ENCODE measurements around the gene MEGF11. TPM values are rescaled to one million over a fixed set of nuclear protein-coding genes. Genes with fewer than 3 reads are reported as not detected.

MEGF11 gene
- polyA plus RNA-seq, 1 donor = 0.66 TPM

- no peaks in the 10 kb centered on the region for H3K36me3 ChIP-seq (ENCODE audit: control insufficient read depth, insufficient read depth, low read length)
- DNase-seq = no peak
- H3K9me3 ChIP-seq (ENCODE audit: control insufficient read depth, low read depth, low read length) = no peaks in the 10 kb centered on the region
- no peak overlapping the region for H3K4me3 ChIP-seq (ENCODE audit: low read length)
- H3K27ac ChIP-seq (ENCODE audit: low read length) = no peak overlapping the region
- H3K27me3 ChIP-seq (ENCODE audit: control insufficient read depth, insufficient read depth, low read length) = peaks cover 5% of the 10 kb centered on the region
- H3K4me1 ChIP-seq (ENCODE audit: control insufficient read depth, insufficient read depth, low read length) = no peaks in the 10 kb centered on the region
- 40% methylated on average over 1 of the region's 6 CpGs for WGBS (ENCODE audit: insufficient coverage, low lambda C conversion rate)
These were observed 107.8 kb downstream of the MEGF11 start for GRCh38 chr15:66145726-66146182.

DNA sequence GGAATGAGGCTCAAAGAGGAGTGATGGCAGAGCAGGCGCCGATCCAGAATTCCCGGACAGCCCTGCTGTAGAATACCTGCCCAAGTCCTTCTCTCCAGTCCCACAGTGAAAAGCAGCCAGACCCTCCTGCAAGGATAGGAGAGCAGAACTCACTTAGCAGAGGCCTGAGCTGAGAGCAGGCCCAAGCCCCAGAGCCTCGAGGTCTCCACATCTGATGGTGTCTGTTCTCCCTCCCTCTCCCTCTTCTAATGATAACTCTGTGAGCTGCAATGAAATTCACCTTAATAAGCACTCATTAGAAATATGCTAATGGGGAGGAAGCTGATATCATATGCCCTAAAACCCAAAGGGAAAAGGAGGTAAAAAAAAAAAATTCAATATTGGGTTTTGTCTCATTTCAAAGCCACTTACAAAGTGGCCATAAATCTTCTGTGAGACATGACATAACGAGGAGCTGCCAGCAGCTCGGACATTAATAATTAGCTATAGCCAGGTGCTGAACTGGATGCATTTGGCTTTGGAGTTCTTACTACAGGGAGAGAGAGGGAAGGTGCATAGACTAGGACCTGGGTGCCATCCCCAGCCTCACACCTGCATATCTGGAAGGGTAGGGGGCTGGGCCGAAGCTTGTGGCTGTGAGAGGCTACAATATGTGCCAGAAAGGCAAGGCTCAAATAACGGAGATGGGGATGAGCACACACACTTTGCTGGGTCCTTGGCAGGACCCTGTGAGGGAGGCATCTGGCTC is 108.4 kb downstream of the MEGF11 start:
- DNase-seq = peak in 1 of 2 donors; percentile 34
- H3K36me3 ChIP-seq (ENCODE audit: control insufficient read depth, insufficient read depth, low read length) = no peaks in the 10 kb centered on the region
- H3K4me1 ChIP-seq (ENCODE audit: control insufficient read depth, insufficient read depth, low read length) = no peaks in the 10 kb centered on the region
- H3K27ac ChIP-seq (ENCODE audit: low read length) = no peak overlapping the region
- WGBS (ENCODE audit: insufficient coverage, low lambda C conversion rate) = no CpG with 5 or more reads among the region's 8 CpGs
- no peak overlapping the region for H3K4me3 ChIP-seq (ENCODE audit: low read length)
- H3K9me3 ChIP-seq (ENCODE audit: control insufficient read depth, low read depth, low read length) = no peaks in the 10 kb centered on the region
- peaks cover 5% of the 10 kb centered on the region for H3K27me3 ChIP-seq (ENCODE audit: control insufficient read depth, insufficient read depth, low read length)

DNA sequence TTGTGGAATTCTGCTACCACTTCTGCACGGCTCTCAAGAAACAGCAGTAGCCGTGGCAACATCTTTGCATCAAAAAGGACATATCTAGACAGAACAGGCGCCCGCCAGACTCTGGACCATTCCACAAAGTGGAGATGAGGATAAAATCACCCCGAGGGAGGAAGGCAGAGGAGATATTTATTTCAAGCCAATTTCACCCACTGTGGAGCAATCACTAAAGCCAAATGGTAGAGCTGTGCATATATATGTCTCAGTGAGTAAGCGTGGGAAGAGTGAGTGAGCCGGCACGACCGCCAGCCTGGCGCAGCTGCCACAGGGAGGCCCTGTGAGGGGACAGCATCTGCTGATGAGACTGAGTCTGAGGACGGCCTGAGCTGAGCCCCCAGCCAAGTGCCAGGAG is 111.3 kb downstream of the MEGF11 start:
- Histone ChIP-seq H3K27ac (ENCODE audit: low read length) (no peak overlapping the region), H3K36me3 (ENCODE audit: control insufficient read depth, insufficient read depth, low read length) (no peaks in the 10 kb centered on the region), H3K9me3 (ENCODE audit: control insufficient read depth, low read depth, low read length) (no peaks in the 10 kb centered on the region), H3K4me1 (ENCODE audit: control insufficient read depth, insufficient read depth, low read length) (no peaks in the 10 kb centered on the region), H3K4me3 (ENCODE audit: low read length) (no peak overlapping the region), H3K27me3 (ENCODE audit: control insufficient read depth, insufficient read depth, low read length) (no peaks in the 10 kb centered on the region)
- DNase-seq = no peak
- no CpG with 5 or more reads among the region's 11 CpGs for WGBS (ENCODE audit: insufficient coverage, low lambda C conversion rate)

GRCh38 chr15:66139591-66140207 is 113.9 kb downstream of the MEGF11 start:
- Histone ChIP-seq H3K27ac (ENCODE audit: low read length) (no peak overlapping the region), H3K27me3 (ENCODE audit: control insufficient read depth, insufficient read depth, low read length) (peaks cover 3% of the 10 kb centered on the region), H3K36me3 (ENCODE audit: control insufficient read depth, insufficient read depth, low read length) (no peaks in the 10 kb centered on the region), H3K9me3 (ENCODE audit: control insufficient read depth, low read depth, low read length) (no peaks in the 10 kb centered on the region), H3K4me3 (ENCODE audit: low read length) (no peak overlapping the region), H3K4me1 (ENCODE audit: control insufficient read depth, insufficient read depth, low read length) (no peaks in the 10 kb centered on the region)
- peak in 1 of 2 donors; percentile 14 for DNase-seq
- WGBS (ENCODE audit: insufficient coverage, low lambda C conversion rate) = 81% methylated on average over 6 of the region's 11 CpGs

- no peaks in the 10 kb centered on the region for H3K4me1 ChIP-seq (ENCODE audit: control insufficient read depth, insufficient read depth, low read length)
- WGBS (ENCODE audit: insufficient coverage, low lambda C conversion rate) = 60% methylated on average over 1 of the region's 3 CpGs
- no peaks in the 10 kb centered on the region for H3K9me3 ChIP-seq (ENCODE audit: control insufficient read depth, low read depth, low read length)
- no peak overlapping the region for H3K4me3 ChIP-seq (ENCODE audit: low read length)
- H3K27ac ChIP-seq (ENCODE audit: low read length) = no peak overlapping the region
- H3K27me3 ChIP-seq (ENCODE audit: control insufficient read depth, insufficient read depth, low read length) = peaks cover 3% of the 10 kb centered on the region
- H3K36me3 ChIP-seq (ENCODE audit: control insufficient read depth, insufficient read depth, low read length) = no peaks in the 10 kb centered on the region
- DNase-seq = no peak
These were observed 114.5 kb downstream of the MEGF11 start for GRCh38 chr15:66138892-66139590.

GRCh38 chr15:66138096-66138783 is 115.3 kb downstream of the MEGF11 start:
- Histone ChIP-seq H3K27ac (ENCODE audit: low read length) (no peak overlapping the region), H3K27me3 (ENCODE audit: control insufficient read depth, insufficient read depth, low read length) (peaks cover 3% of the 10 kb centered on the region), H3K36me3 (ENCODE audit: control insufficient read depth, insufficient read depth, low read length) (no peaks in the 10 kb centered on the region), H3K9me3 (ENCODE audit: control insufficient read depth, low read depth, low read length) (no peaks in the 10 kb centered on the region), H3K4me1 (ENCODE audit: control insufficient read depth, insufficient read depth, low read length) (no peaks in the 10 kb centered on the region), H3K4me3 (ENCODE audit: low read length) (no peak overlapping the region)
- no CpG with 5 or more reads among the region's 10 CpGs for WGBS (ENCODE audit: insufficient coverage, low lambda C conversion rate)
- no peak for DNase-seq

GRCh38 chr15:66136948-66137347 is 116.6 kb downstream of the MEGF11 start:
- Histone ChIP-seq H3K4me3 (ENCODE audit: low read length) (no peak overlapping the region), H3K4me1 (ENCODE audit: control insufficient read depth, insufficient read depth, low read length) (no peaks in the 10 kb centered on the region), H3K27me3 (ENCODE audit: control insufficient read depth, insufficient read depth, low read length) (peaks cover 3% of the 10 kb centered on the region), H3K9me3 (ENCODE audit: control insufficient read depth, low read depth, low read length) (no peaks in the 10 kb centered on the region), H3K27ac (ENCODE audit: low read length) (no peak overlapping the region), H3K36me3 (ENCODE audit: control insufficient read depth, insufficient read depth, low read length) (no peaks in the 10 kb centered on the region)
- no CpG with 5 or more reads among the region's 2 CpGs for WGBS (ENCODE audit: insufficient coverage, low lambda C conversion rate)
- DNase-seq = no peak

GRCh38 chr15:66135664-66136063 is 117.9 kb downstream of the MEGF11 start:
- Histone ChIP-seq H3K4me1 (ENCODE audit: control insufficient read depth, insufficient read depth, low read length) (no peaks in the 10 kb centered on the region), H3K4me3 (ENCODE audit: low read length) (no peak overlapping the region), H3K27ac (ENCODE audit: low read length) (no peak overlapping the region), H3K27me3 (ENCODE audit: control insufficient read depth, insufficient read depth, low read length) (peaks cover 3% of the 10 kb centered on the region), H3K36me3 (ENCODE audit: control insufficient read depth, insufficient read depth, low read length) (no peaks in the 10 kb centered on the region), H3K9me3 (ENCODE audit: control insufficient read depth, low read depth, low read length) (no peaks in the 10 kb centered on the region)
- no CpG with 5 or more reads among the region's 1 CpG for WGBS (ENCODE audit: insufficient coverage, low lambda C conversion rate)
- no peak for DNase-seq

- no peaks in the 10 kb centered on the region for H3K4me1 ChIP-seq (ENCODE audit: control insufficient read depth, insufficient read depth, low read length)
- H3K4me3 ChIP-seq (ENCODE audit: low read length) = no peak overlapping the region
- peaks cover 3% of the 10 kb centered on the region for H3K27me3 ChIP-seq (ENCODE audit: control insufficient read depth, insufficient read depth, low read length)
- 80% methylated on average over 1 of the region's 3 CpGs for WGBS (ENCODE audit: insufficient coverage, low lambda C conversion rate)
- no peak overlapping the region for H3K27ac ChIP-seq (ENCODE audit: low read length)
- no peaks in the 10 kb centered on the region for H3K9me3 ChIP-seq (ENCODE audit: control insufficient read depth, low read depth, low read length)
- no peaks in the 10 kb centered on the region for H3K36me3 ChIP-seq (ENCODE audit: control insufficient read depth, insufficient read depth, low read length)
- DNase-seq = no peak
These were observed 119.3 kb downstream of the MEGF11 start for GRCh38 chr15:66134284-66134683.

- Histone ChIP-seq H3K27ac (ENCODE audit: low read length) (no peak overlapping the region), H3K36me3 (ENCODE audit: control insufficient read depth, insufficient read depth, low read length) (no peaks in the 10 kb centered on the region), H3K4me1 (ENCODE audit: control insufficient read depth, insufficient read depth, low read length) (no peaks in the 10 kb centered on the region), H3K27me3 (ENCODE audit: control insufficient read depth, insufficient read depth, low read length) (peaks cover 3% of the 10 kb centered on the region), H3K4me3 (ENCODE audit: low read length) (no peak overlapping the region), H3K9me3 (ENCODE audit: control insufficient read depth, low read depth, low read length) (no peaks in the 10 kb centered on the region)
- no peak for DNase-seq
- WGBS (ENCODE audit: insufficient coverage, low lambda C conversion rate) = 60% methylated on average over 1 of the region's 10 CpGs
These were observed 120.2 kb downstream of the MEGF11 start for GRCh38 chr15:66133247-66133885.
